Activated CD4-positive, alpha-beta memory T cell treated with anti-CD3 and anti-CD28 coated beads for 36 hours (primary cell): ENCODE measurements around the gene RPRD2. TPM values are rescaled to one million over a fixed set of nuclear protein-coding genes. Genes with fewer than 3 reads are reported as not detected.
"Not testable (repeated sequence)": the region's sequence is repeated elsewhere in the genome, so short reads cannot be mapped to it uniquely, and the experiment has no call there.

Source experiments
- CTCF ChIA-PET: fragments of 350-600 bp; sonication (Branson Sonifier 250); formaldehyde crosslinking; loops from one replicate; lab custom pipeline; 2021; ENCODE audit warnings: antibody characterized with exemption, inconsistent platforms; lab: Charles Lee
- POLR2A ChIA-PET: fragments of 350-600 bp; sonication (Branson Sonifier 250); formaldehyde crosslinking; loops from one replicate; lab custom pipeline; 2021; ENCODE audit warnings: antibody characterized with exemption; lab: Charles Lee
- DNase-seq: peaks from one replicate; pipeline ENCODE4 v3.0.0-alpha.2; 2020
- H3K27ac Mint-ChIP-seq: one replicate; pipeline ENCODE4 v1.8.0; 2021; ENCODE audit warnings: mixed read lengths
- H3K27me3 Mint-ChIP-seq: one replicate; pipeline ENCODE4 v1.8.0; 2021; ENCODE audit warnings: mixed read lengths
- H3K36me3 Mint-ChIP-seq: one replicate; pipeline ENCODE4 v1.8.0; 2021; ENCODE audit warnings: mixed read lengths
- H3K4me1 Mint-ChIP-seq: one replicate; pipeline ENCODE4 v1.8.0; 2021; ENCODE audit warnings: low read depth, mixed read lengths
- H3K4me3 Mint-ChIP-seq: one replicate; pipeline ENCODE4 v1.8.0; 2021; ENCODE audit warnings: mild to moderate bottlenecking, mixed read lengths
- H3K9me3 Mint-ChIP-seq: one replicate; pipeline ENCODE4 v1.8.0; 2021; ENCODE audit warnings: mixed read lengths
- intact Hi-C: fragments of 100-400 bp; cut with micrococcal nuclease; formaldehyde crosslinking; loops from one replicate; pipeline ENCODE4 v1.15.1; 2023
- total RNA-seq, 2 experiments: library from RNA; stranded (reverse); gene quantifications; one replicate each; pipeline ENCODE4 v1.2.3, GENCODE V29; 2021

The RPRD2 gene
- 10 to 100 TPM; 22.2 to 22.6 TPM for total RNA-seq

DNA sequence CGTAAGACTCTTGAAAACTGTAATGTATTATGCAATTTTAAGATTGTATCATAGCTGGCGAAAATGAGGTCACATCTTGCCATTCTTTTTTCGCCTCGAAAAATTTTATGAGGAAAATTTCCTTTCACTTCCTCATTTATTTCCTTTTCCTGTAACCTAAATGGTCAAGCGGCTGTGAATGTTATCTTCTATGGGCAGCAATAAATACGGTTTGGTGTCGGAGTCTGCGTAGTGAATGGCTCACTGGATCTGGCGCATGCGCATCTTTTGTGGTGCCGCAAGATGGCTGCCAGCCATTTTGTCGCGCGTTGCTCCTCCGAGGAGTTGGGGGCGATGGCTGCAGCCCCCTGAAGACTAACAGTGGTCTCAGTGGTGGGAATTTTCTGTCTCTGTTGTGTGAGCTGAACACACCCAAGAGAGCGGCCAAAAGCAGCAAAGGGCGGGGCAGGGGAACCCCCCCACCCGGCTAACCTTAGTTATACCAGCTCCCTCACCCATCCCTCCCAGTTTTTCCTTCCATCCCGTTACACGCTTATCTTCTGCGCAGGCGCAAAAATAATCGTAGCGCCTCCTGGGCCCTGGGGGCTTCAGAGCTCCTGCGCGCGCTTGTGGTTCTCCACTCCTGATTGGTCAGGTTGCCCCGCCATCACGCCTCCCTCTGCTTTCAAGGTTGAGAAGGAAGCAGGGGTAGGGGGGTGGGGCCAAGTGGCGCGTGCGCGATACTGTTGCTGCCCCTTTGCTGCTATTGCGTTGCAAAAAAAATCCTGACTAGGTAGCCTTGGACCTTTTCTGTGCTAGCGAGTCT lies at the start of gene RPRD2:
TSS of gene RPRD2 (plus strand) at position 722 of the 805 bp plus-strand sequence. CDS start 568 bp downstream, outside the sequence.
- peaks cover 21% of the 10 kb centered on the region for H3K36me3 Mint-ChIP-seq
- peaks cover 19% of the 10 kb centered on the region for H3K4me1 Mint-ChIP-seq
- peaks cover 1% of the 10 kb centered on the region for H3K27me3 Mint-ChIP-seq
- intact Hi-C loops: loop anchor here (1.0 to 10.0 kb wide), 9 partner anchors 42 to 691 kb away; partner anchors contain the start of genes APH1A, CDC42SE1, ENSA and MRPS21
- H3K4me3 Mint-ChIP-seq: peak within 1 kb of the TSS; percentile 99
- ChIA-PET POLR2A (interaction anchor here (0.5 to 2.4 kb wide), 21 partner anchors 12 to 793 kb away, joined by 3 to 11 read pairs (median 4); partner anchors contain the start of genes ANP32E, APH1A, ENSA and FALEC), CTCF (interaction anchor here (0.6 to 1.3 kb wide), 3 partner anchors 16 to 197 kb away, joined by 3 to 4 read pairs (median 3); no protein-coding TSS in a partner anchor)
- peak; percentile 100 for DNase-seq
- H3K27ac Mint-ChIP-seq: peak within 1 kb of the TSS; percentile 100
- no peaks in the 10 kb centered on the region for H3K9me3 Mint-ChIP-seq

DNA sequence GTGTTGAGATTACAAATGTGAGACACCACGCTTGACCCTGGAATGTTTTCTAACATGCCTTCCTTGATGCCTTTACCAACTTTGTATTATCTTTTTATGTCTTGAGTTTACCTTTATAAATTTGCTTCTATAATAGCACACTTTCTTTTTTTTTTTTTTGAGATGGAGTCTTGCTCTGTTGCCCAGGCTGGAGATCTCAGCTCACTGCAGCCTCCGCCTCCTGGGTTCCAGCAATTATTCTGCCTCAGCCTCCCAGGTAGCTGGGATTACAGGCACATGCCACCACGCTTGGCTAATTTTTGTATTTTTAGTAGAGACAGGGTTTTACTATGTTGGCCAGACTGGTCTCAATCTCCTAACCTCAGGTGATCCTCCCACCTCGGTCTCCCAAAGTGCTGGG lies 49.3 kb upstream of the RPRD2 start:
- intact Hi-C loops, H3K27ac Mint-ChIP-seq, H3K4me3 Mint-ChIP-seq, DNase-seq, H3K9me3 Mint-ChIP-seq, H3K4me1 Mint-ChIP-seq, H3K36me3 Mint-ChIP-seq, POLR2A ChIA-PET, H3K27me3 Mint-ChIP-seq, CTCF ChIA-PET: not testable (repeated sequence)

DNA sequence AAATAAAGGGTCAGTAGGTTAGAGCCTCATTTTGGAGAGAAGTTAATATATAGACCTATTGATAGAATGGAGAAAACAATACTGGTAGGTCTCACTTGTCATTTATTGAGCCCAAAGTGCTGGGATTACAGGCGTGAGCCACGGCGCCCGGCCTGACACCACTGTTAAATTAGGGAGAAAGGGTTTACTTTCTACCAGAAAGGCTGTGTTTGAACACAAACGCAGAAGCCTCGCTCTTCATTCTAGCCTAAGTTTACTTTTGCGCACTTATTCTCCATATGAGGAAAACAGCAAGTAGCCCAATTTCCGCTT lies 43.3 kb upstream of the RPRD2 start:
- ChIA-PET POLR2A (interaction anchor here (1.0 to 2.3 kb wide), 2 partner anchors 8 to 43 kb away, joined by 3 to 8 read pairs; partner anchors contain the start of gene RPRD2), CTCF (interaction anchor here (1.0 kb wide), 1 partner anchor 48 kb away, joined by 3 read pairs; the partner anchor contains the start of gene C1orf54)
- intact Hi-C loops: loop anchor here (2.0 to 5.0 kb wide), 3 partner anchors 52 to 607 kb away; partner anchors contain the start of genes APH1A, CA14 and SETDB1

DNA sequence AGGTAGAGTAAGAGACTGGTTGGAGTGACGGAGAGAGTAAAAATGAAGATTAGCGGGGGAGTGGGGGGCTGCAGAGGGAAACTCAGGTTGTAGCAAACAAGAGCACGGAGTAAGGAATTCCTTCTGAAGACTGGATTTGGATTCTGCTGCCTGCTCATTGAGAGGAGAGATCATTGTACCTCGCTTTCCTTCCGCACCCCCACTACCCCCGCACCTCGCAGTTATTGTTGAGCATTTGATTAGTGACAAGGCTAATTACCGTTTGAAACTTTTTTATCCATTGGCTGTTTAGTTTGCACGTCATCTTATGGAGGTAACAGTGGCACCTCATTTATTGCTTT lies 42.2 kb upstream of the RPRD2 start:
- intact Hi-C loops: loop anchor here (1.0 to 5.0 kb wide), 7 partner anchors 28 to 606 kb away; partner anchors contain the start of genes APH1A, CA14, MRPS21 and RPRD2
- POLR2A ChIA-PET: interaction anchor here (1.0 to 2.3 kb wide), 3 partner anchors 42 to 122 kb away, joined by 3 to 8 read pairs (median 4); partner anchors contain the start of gene RPRD2
- CTCF ChIA-PET: interaction anchor here (1.0 to 1.8 kb wide), 2 partner anchors 49 to 66 kb away, joined by 3 to 14 read pairs; partner anchors contain the start of gene C1orf54
- Mint-ChIP-seq H3K27ac (peak overlapping the region; percentile 97), H3K9me3 (no peaks in the 10 kb centered on the region), H3K4me1 (peaks cover 27% of the 10 kb centered on the region), H3K4me3 (peak overlapping the region; percentile 99), H3K36me3 (peaks cover 27% of the 10 kb centered on the region), H3K27me3 (no peaks in the 10 kb centered on the region)
- DNase-seq: no peak

More for the DNA sequence above, 43.3 kb upstream of the RPRD2 start:
- Mint-ChIP-seq H3K36me3 (peaks cover 17% of the 10 kb centered on the region), H3K4me1 (peaks cover 23% of the 10 kb centered on the region), H3K27ac (peak overlapping the region; percentile 97), H3K9me3 (no peaks in the 10 kb centered on the region), H3K27me3 (no peaks in the 10 kb centered on the region), H3K4me3 (peak overlapping the region; percentile 99)
- no peak for DNase-seq

DNA sequence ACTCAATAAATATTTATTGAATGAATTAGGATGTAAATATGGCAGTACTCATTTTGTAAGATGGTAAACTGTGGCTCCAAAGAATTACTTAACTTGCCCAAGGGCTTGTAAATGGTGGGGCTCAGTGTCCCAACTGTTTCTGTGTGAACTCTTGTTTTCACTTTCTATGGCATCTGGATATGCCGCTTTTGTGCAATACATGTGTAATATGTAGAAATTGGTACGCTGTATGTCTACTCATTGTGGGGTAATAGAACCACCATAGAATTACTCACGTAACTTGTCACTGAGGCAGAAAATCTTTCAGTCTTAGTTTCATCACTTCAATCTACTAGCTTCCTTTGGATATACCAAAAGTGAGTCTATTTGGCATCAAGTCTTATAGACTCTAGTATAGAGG lies 41.6 kb upstream of the RPRD2 start:
- H3K27me3 Mint-ChIP-seq: no peaks in the 10 kb centered on the region
- intact Hi-C loops: loop anchor here (5.0 kb wide), 2 partner anchors 65 to 605 kb away; partner anchors contain the start of genes CA14 and SETDB1
- H3K9me3 Mint-ChIP-seq: no peaks in the 10 kb centered on the region
- H3K4me3 Mint-ChIP-seq: peak overlapping the region; percentile 99
- DNase-seq: peak; percentile 41
- ChIA-PET CTCF (interaction anchor here (1.8 kb wide), 1 partner anchor 67 kb away, joined by 14 read pairs; no protein-coding TSS in a partner anchor), POLR2A (interaction anchor here (0.7 to 2.3 kb wide), 5 partner anchors 24 to 122 kb away, joined by 3 to 8 read pairs (median 3); partner anchors contain the start of gene RPRD2)
- peak overlapping the region; percentile 97 for H3K27ac Mint-ChIP-seq
- peaks cover 29% of the 10 kb centered on the region for H3K36me3 Mint-ChIP-seq
- H3K4me1 Mint-ChIP-seq: peaks cover 27% of the 10 kb centered on the region

DNA sequence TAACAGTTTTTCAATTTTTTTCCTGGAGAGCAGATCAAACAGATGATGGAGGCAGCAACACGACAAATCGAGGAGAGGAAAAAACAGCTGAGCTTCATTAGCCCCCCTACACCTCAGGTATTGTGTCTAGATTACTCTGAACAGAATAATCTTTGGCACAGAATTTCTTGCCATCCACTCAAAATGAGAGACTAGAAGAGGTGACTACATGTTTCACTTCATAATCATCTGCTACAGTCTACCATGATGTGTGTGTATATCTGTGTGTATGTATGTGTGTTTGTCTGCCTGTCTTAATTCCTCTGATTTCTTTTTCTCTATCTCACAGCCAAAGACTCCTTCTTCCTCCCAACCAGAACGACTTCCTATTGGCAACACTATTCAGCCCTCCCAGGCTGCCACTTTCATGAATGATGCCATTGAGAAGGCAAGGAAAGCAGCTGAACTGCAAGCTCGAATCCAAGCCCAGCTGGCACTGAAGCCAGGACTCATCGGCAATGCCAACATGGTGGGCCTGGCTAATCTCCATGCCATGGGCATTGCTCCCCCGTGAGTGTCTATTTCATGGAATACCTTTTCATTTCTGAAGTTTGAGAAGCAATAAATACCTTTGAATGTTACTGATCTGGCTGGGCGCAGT lies 31.2 kb upstream of the RPRD2 start:
- no peak for DNase-seq
- Mint-ChIP-seq H3K27ac (no peak overlapping the region), H3K27me3 (no peaks in the 10 kb centered on the region), H3K4me3 (no peak overlapping the region), H3K36me3 (peaks cover 44% of the 10 kb centered on the region), H3K9me3 (no peaks in the 10 kb centered on the region), H3K4me1 (peaks cover 6% of the 10 kb centered on the region)
- CTCF ChIA-PET: no interaction called here
- POLR2A ChIA-PET: interaction anchor here (0.5 kb wide), 1 partner anchor 28 kb away, joined by 6 read pairs; no protein-coding TSS in a partner anchor
- intact Hi-C loops: no loop called here

DNA sequence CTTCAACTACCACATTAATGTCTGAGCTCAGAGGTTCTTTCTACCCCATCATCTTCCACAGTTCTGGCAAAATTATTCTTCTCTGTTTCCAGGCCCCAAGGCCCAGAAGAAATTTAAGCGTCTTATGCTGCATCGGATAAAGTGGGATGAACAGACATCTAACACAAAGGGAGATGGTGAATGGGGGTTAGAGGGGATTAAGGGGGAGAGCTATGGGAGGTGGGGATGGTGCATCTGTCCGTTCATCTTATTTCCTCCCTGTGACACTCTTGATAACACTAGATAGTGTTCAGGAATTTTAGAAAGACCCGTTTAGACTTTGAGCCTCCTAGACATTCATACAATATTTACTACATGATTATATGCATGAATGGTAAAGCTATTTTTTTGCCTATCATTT lies 17.6 kb upstream of the RPRD2 start:
- no peaks in the 10 kb centered on the region for H3K9me3 Mint-ChIP-seq
- ChIA-PET CTCF (interaction anchor here (1.1 kb wide), 1 partner anchor 90 kb away, joined by 4 read pairs; no protein-coding TSS in a partner anchor), POLR2A (interaction anchor here (1.4 kb wide), 1 partner anchor 17 kb away, joined by 3 read pairs; no protein-coding TSS in a partner anchor)
- peaks cover 49% of the 10 kb centered on the region for H3K36me3 Mint-ChIP-seq
- H3K27me3 Mint-ChIP-seq: no peaks in the 10 kb centered on the region
- DNase-seq: no peak
- H3K4me3 Mint-ChIP-seq: no peak overlapping the region
- intact Hi-C loops: no loop called here
- H3K4me1 Mint-ChIP-seq: no peaks in the 10 kb centered on the region
- no peak overlapping the region for H3K27ac Mint-ChIP-seq

DNA sequence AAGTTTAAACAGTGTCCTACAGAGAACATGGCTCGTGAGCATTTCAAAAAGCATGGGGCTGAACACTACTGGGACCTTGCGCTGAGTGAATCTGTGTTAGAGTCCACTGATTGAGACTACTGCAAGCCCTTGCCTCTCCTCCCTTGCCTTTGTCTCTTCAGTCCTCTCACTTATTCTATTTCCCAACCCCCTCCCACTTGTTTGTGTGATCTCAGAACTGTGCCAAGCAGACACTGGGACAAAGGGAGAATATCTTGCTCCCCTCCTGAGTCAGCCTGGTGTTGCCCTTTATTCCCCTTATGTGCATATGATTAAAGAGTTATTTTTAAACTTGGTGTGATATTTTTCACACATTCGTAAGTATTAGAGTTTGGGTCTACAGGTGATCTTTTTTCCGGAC lies 11.1 kb upstream of the RPRD2 start:
- Mint-ChIP-seq H3K27ac (no peak overlapping the region), H3K36me3 (peaks cover 36% of the 10 kb centered on the region), H3K27me3 (no peaks in the 10 kb centered on the region), H3K4me1 (no peaks in the 10 kb centered on the region), H3K4me3 (no peak overlapping the region), H3K9me3 (no peaks in the 10 kb centered on the region)
- ChIA-PET POLR2A (no interaction called here), CTCF (no interaction called here)
- intact Hi-C loops: no loop called here
- DNase-seq: no peak

DNA sequence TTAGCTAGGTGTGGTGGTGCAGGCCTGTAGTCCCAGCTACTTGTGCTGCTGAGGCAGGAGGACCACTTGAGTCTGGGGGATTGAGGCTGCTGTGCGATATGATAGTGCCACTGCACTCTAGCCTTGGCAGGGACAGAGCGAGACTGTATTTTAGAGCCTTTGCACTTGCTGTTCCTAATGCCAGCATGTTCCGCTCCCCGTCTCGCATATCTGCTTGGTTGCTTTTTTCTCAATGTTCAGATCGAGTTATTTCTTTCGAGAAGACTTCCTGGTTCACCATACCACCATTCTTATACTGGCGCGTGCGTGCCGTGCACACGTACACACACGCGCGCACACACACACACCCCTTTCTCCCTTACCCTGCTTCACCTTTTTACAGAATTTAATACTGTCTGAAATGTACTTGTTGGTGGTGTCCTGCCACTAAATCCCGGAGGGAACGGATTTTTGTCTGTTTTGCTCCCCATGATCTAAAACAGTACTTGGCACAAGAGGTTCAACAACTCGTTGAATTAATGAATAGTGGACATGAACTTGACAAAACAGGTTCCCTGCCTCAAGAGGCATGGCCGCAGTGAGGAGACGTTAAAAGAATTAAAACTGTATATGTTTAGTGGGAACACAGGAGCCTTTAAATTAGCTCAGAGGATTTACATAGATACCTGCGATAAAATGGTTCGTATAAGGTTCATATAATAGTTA lies 1.1 kb upstream of the RPRD2 start:
- CTCF ChIA-PET: interaction anchor here (1.3 kb wide), 1 partner anchor 198 kb away, joined by 3 read pairs; no protein-coding TSS in a partner anchor
- intact Hi-C loops: loop anchor here (5.0 to 10.0 kb wide), 5 partner anchors 71 to 692 kb away; partner anchors contain the start of genes CDC42SE1, ENSA and MRPS21
- Mint-ChIP-seq H3K9me3 (no peaks in the 10 kb centered on the region), H3K27ac (peak overlapping the region; percentile 100), H3K4me3 (peak overlapping the region; percentile 99), H3K27me3 (peaks cover 1% of the 10 kb centered on the region), H3K36me3 (peaks cover 21% of the 10 kb centered on the region), H3K4me1 (peaks cover 17% of the 10 kb centered on the region)
- POLR2A ChIA-PET: interaction anchor here (0.7 to 1.7 kb wide), 6 partner anchors 16 to 217 kb away, joined by 3 to 9 read pairs (median 4); partner anchors contain the start of genes ANP32E, APH1A and MCL1
- peak; percentile 17 for DNase-seq

DNA sequence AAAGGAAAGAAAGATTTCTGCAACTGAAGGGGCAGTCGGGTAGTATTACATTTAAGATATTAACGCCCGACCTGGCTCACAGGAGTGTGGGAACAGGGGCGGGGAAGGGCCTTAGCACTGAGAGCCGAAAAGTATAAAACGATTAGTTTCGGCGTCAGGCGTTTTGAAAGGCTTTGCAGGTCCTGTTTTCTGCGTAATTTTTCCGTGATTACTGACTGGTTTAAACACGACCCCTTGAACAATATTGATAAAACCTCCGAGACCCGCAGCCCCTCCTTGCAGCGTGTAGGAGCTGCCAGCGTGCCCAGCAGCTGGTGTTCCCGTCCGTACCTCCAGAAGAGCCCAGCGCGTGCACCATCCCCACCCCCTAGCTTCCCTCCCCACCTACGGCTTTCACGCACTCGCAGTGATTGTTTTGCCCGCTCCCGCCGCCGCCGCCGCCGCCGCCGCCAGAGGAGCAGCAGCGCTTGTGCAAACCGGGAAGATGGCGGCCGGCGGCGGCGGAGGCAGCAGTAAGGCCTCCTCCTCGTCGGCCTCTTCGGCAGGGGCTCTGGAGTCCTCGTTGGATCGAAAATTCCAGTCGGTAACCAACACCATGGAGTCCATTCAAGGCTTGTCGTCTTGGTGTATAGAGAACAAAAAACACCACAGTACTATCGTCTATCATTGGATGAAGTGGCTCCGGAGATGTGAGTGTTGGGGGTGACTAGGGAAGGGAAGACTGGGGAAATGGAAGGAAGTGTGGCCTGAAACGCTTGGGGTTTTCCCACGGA lies 470 bp downstream of the RPRD2 start:
- Mint-ChIP-seq H3K4me1 (peaks cover 24% of the 10 kb centered on the region), H3K4me3 (peak overlapping the region; percentile 99)

More for the DNA sequence above, 470 bp downstream of the RPRD2 start:
- CTCF ChIA-PET: interaction anchor here (0.6 to 1.2 kb wide), 3 partner anchors 15 to 65 kb away, joined by 3 to 4 read pairs (median 3); no protein-coding TSS in a partner anchor
- DNase-seq: peak; percentile 87
- intact Hi-C loops: loop anchor here (1.0 to 10.0 kb wide), 10 partner anchors 43 to 690 kb away; partner anchors contain the start of genes APH1A, CDC42SE1, ENSA and MINDY1
- H3K36me3 Mint-ChIP-seq: peaks cover 19% of the 10 kb centered on the region
- peaks cover 1% of the 10 kb centered on the region for H3K27me3 Mint-ChIP-seq
- H3K9me3 Mint-ChIP-seq: no peaks in the 10 kb centered on the region
- POLR2A ChIA-PET: interaction anchor here (0.5 to 2.4 kb wide), 16 partner anchors 11 to 792 kb away, joined by 3 to 11 read pairs (median 4); partner anchors contain the start of genes ANP32E, FALEC, PRPF3 and SF3B4
- peak overlapping the region; percentile 100 for H3K27ac Mint-ChIP-seq
